Renal cortex interstitium (tissue), 11 donors: Measurements from ENCODE around the gene FAM168B. TPM values are rescaled to one million over a fixed set of nuclear protein-coding genes. Genes with fewer than 3 reads are reported as not detected.

Source experiments
- DNase-seq, 11 donors: peaks; one replicate each; pipeline ENCODE4 v3.0.0-alpha.2; 2013; ENCODE audit warnings: low read depth in 9 of 11, low spot score in 4 of 11; ENCODE audit errors: extremely low read depth in 1 of 11
- polyA plus RNA-seq, 3 donors: library from polyadenylated mRNA; unstranded; fragments of 120-200 nt; gene quantifications; one replicate each; pipeline ENCODE4 v1.2.1, GENCODE V29; 2013; ENCODE audit not compliant: insufficient read length in 3 of 3

FAM168B gene
- polyA plus RNA-seq, 3 donors, result 113 to 127 (median 121) TPM

DNA sequence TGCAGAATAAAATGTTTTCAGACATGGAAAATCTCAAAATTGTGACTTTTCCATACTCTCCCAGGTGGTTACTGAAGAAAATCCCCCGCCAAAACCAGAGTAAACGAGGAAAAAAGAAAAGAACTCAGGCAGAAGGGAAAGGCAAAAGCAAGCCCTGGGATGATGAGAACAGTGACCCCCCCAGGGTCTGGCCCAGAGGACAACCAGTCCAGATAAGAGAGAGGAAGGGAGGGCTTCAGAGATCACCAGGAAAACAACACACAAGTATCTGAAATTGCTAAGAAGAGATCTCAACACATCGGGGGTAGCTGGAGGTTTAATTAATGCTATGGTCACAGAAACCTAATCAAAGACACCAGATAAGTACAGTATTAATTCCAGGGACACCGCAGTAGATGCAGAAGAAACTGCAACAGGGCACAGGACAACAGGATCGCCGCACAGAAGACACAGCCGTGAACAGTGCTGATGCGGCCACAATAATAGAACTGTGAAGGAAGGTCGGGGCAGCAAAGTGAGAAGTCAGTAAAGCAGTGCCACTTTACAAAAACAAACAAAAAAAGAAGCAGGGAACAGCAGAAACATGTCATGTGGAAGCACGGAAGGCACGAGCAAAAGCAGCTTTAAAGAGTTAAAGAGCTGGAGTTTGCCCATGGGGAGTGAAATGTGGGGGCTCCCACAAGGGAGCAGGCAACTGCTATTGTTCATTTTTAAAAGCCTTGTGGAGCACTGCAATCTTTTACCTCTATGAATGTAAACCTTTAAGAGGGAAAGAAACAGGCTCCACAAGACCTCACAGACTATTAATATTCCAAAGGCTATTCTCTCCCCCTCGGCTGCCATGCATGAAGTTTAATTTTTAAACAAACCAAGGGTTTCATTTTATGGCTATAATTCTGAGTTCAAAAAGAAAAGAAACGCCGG lies 28.4 kb downstream of the FAM168B start:
- peak in 1 of 11 donors; percentile 33 for DNase-seq

GRCh38 chr2:131063501-131064283 lies 29.6 kb downstream of the FAM168B start:
- no peak for DNase-seq

DNA sequence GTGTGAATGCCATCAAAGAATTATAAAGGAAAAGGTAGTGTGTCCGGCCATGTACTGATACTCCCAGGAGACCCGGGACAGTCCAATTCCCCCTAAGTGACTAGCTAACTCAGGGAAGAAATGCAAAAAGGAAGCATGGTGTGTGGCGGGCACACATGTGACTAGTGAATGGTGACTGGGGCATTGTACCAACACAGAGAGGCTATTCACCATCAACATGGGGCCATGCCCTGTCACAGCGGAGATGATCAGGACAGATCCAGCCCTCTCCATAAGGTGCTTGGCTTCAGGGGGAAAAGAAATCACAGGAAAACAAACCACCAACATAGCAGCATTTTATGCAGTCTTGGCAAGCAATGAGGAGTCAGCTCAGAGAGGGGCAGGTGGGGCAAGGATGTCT lies 34.3 kb downstream of the FAM168B start:
- DNase-seq, result no peak

DNA sequence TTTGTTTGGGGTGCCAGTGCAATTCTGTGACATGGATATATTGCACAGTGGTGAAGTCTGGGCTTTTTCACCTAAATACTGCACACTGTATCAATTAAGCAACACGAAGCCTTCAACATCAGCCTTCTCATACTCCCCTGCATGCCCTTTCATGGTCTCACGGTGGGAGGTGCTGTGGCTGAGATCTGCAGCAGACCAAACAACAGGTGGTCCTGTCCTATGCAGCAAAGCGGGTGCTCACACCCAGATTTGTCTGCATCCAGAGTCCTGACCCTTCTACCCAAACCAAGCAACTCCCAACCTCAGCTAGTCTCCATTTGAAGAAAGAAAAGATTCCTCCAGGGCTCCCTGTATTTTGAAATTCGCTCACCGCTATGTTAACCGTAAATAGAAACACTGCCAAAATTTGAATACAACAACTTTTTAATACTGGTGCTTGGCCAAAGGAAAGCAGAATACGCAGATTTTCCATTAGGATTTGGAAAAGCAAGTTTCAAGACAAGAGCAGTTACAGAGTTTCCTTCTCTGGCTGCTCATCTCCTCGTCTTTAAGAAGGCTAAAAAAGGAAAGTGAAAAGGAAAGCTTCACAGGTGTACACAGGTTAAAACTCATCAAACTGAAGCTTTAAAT lies 34.9 kb downstream of the FAM168B start:
- no peak for DNase-seq

GRCh38 chr2:131056932-131057287 lies 36.4 kb downstream of the FAM168B start:
- no peak for DNase-seq

DNA sequence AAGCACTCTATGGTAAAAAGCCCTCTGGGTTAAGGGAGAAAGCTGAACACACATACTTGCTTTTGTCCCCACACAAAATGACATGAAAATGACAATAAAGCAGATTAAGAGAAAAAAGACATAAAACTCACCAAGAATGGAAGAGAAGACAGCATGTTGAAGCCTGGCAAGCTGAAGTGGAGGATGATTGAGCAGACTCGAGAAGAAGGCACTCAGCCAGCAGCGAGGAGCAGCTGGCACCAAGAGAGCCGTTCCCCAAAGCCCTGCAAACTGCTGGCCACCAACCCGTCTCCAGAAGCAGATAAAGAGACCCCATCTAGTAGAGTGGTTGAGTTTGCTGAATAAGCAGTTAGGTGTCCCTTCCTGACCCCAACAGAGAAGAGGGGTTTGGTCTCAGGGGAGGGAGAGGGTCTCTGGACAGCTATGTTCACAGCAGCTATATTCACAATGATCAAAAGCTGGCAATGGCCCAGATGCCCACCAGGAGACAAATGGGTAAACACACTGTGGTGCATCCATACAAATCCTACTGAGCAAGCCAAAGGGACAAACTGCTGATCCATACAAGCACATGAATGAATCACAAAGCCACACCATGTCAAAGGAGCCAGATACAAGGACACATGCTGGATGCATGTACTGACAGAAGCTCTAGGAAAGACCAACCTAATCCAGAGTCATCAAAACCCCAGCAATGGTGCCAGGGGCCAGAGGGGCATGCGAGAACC lies 36.9 kb downstream of the FAM168B start:
- no peak for DNase-seq

GRCh38 chr2:131055169-131056065 lies 37.8 kb downstream of the FAM168B start:
- DNase-seq, result no peak

DNA sequence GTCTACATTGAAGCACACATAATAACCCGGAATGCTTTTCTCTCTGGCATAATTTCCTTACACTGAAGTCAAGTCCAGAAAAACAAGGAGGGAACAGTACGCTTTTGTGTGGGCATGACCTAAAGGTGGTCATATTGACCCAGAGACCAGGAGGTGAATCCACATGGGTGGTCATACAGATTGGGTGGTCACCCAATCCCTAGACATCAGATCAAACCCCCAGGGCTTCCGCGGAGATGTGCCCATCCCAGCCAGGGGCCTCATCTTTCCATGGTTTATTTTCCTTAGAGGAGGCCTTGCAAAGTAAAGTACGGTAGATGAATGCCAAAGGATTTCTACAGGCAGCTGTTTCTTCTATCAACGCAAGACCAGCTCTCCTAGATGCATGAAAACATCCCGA lies 38.8 kb downstream of the FAM168B start:
- no peak for DNase-seq

DNA sequence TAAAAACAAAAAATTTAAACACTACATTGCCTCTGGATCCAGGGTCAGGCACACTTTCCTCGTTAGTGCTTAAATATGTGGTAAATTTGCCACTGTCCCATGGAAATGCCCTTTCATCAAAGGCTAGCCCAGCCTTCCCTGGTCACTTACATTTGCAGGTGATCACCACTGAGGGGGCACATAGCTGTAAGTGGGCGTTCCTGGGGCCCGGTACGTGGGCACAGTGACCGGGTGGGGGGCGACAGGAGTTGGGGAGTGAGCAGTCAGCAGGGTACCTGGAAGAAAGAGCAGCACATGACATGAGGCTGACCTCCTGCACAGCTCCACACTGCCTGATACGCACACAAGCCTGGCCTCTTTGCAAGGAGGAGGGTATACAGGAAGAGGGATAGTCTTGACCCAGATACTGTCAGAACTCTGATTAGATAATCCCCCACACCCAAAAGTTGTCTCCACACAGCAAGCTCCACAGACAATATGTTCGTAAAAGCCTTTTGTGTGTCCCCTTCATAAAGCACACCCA lies 40.5 kb downstream of the FAM168B start:
- no peak for DNase-seq

- DNase-seq, result no peak
These were observed 42.4 kb downstream of the FAM168B start for GRCh38 chr2:131050896-131051295.

GRCh38 chr2:131049150-131049718 lies 44.0 kb downstream of the FAM168B start:
- DNase-seq, result no peak

GRCh38 chr2:131048641-131049040 lies 44.6 kb downstream of the FAM168B start:
- no peak for DNase-seq

DNA sequence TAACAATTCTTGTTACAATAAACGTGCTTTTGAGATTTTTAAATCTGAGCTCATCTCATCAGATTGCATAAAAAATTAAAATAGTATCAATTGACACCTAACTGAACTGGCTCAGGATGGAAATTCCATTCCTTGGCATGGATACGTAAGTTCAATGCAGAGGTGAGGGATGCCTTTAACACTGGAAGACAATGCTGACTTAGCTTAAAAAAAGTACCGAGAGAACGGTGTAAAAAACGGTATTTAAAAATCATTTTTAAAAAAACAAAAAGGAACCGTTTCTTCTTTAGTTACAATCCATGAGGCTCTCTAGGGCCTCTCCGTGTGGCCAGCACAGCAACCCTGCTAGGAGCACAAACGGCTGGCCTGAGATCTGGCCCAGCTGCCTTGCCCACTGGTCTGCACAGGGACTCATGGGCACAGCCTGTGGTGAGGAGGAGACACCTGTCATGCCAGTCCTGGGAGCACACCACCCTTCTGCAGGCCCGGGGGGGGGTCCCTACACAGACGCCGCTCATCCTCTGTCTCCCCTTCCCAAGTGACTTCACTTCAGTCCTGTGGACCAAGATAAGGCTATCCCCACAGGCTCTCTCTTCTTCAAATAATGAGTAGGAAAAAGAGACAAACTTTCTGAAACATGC lies 45.2 kb downstream of the FAM168B start:
- no peak for DNase-seq

GRCh38 chr2:131046918-131047652 lies 46.2 kb downstream of the FAM168B start:
- DNase-seq, result no peak

- no peak for DNase-seq
These were observed 47.0 kb downstream of the FAM168B start for GRCh38 chr2:131046028-131046917.
